Inferior parietal cortex (tissue), 1 donor: Measurements from ENCODE around the gene NR5A2.

Source experiments
- DNase-seq: peaks from one replicate; pipeline ENCODE4 v3.0.0-alpha.2; 2016; ENCODE audit errors: extremely low spot score

NR5A2 gene

DNA sequence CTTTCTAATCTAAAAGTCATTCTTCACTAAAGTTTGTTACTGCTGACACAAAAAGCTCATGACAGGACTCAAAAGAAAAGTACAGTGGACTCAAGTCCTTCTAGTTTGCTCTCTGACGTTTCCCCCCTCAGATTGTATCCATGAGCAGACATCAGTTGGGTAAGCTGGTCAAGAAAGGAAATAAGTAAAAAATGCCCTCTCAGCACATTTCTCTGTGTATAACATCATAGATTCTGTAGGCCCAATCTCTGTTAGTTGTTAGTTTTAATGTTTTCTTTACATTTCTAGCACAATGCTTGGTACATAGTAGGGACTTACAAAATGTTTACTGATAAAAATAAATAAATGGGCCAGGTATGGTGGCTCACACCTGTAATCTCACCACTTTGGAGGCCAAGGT, 96.8 kb downstream of the NR5A2 start:
- no peak for DNase-seq

- no peak for DNase-seq
Measured at GRCh38 chr1:200128081-200128480, 100.6 kb downstream of the NR5A2 start.

GRCh38 chr1:200128944-200129879, 101.7 kb downstream of the NR5A2 start:
- DNase-seq, result no peak

DNA sequence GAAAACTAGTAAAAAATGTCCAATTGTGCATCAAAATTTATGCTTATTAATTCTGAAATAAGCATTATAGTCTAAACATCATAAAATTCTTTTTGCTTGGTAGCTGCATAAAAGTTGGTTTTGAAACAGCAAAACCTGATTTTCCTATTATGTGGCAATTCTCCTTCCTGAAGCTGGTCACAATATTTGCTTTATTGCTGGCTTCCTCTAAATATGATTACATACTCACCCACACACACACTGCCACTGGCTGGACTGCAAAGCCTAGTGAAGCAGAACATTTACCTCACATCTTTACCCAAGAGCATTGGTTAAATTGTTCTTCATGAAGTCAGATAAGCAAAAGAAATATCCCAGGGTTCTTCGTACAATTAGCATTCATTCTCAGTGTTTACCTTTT, 103.0 kb downstream of the NR5A2 start:
- DNase-seq, result no peak

GRCh38 chr1:200131551-200132125, 104.1 kb downstream of the NR5A2 start:
- DNase-seq, result no peak

DNA sequence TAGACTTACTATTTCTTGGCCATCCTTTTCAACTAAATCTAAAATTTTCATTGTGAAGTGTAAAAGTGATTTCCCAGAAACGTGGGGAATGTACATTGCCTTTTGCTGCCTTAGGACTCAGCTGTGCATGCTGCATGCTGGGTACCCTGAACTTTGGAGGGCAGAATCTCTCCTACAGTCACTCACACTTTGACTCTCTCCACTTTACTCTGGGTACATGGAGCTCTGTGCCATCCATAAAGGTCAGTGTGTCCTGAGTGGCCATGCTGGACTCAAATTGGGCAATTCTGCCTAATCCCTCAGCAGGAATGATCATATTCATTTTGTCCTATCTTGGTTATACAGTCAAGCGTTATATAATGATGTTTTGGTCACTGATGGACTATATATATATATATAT, 105.6 kb downstream of the NR5A2 start:
- no peak for DNase-seq

GRCh38 chr1:200134116-200134515, 106.6 kb downstream of the NR5A2 start:
- DNase-seq, result no peak

GRCh38 chr1:200136384-200136783, 108.9 kb downstream of the NR5A2 start:
- no peak for DNase-seq

DNA sequence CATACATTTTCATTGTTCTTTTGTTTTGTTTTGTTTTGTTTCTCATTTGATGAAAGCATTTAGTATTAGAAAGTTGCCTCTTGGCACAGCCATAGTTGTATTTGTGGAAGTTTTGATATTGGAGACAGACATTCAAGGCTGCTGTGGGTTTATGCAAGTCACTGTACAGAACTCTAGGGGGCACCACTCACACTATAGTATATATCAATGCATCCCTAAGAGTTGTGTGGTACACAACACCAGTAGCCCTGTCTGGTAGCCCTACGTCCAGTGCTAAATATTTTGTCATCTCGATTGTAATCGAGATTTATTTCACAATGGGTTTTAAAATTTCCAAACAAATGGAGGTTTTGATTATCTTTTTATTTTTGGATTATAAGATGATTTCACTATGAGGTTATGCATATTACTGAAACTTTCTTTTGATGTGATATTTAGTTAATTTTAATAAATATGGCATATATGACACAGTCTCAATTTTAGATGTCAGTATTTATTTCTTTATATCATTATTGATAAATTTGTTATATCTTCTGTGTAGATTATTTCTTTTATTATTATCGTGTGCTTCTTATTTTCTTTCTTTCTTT, 112.2 kb downstream of the NR5A2 start:
- DNase-seq, result peak; percentile 27

- no peak for DNase-seq
Measured at GRCh38 chr1:200143347-200143746, 115.8 kb downstream of the NR5A2 start.

GRCh38 chr1:200146100-200146499, 118.6 kb downstream of the NR5A2 start:
- no peak for DNase-seq

DNA sequence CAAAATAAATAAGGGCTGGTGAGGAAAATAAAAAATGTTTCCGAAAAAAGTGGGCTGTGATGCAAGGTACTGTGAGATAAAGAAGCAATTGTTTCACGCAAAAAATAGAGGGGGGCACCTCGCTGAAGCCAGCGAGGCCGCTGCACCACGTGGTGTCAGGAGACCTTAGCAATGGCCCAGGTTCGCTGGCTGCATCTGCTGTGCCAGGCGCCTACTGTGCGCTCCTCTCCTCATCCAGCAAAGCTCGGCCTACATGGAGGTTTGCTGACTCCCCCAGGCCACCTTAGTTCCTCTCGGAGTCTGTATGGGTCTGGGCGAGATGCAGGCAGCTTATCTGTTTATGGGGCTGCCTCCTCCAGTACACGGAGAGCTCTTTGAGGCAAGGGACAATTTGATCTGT, 119.6 kb downstream of the NR5A2 start:
- no peak for DNase-seq

- no peak for DNase-seq
Measured at GRCh38 chr1:200147742-200148141, 120.2 kb downstream of the NR5A2 start.

DNA sequence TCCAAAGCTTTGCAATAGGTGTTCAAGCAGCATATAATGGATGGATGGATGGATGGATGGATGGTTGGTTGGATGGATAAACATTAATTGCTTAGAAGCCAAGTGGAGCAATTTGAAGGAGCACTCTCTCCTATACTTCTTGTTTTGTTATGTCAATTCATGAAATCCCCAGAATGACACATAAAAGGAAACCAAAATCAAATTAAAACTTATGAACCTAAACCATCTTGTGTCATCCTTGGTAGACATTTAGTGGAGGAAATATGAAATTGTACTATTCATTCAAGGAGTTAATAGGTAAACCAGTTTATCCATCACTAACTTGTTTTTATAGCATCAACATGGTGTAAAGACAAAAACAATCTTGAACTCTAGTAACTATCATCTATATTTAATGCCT, 122.5 kb downstream of the NR5A2 start:
- no peak for DNase-seq

- DNase-seq, result no peak
Measured at GRCh38 chr1:200150721-200151120, 123.2 kb downstream of the NR5A2 start.

DNA sequence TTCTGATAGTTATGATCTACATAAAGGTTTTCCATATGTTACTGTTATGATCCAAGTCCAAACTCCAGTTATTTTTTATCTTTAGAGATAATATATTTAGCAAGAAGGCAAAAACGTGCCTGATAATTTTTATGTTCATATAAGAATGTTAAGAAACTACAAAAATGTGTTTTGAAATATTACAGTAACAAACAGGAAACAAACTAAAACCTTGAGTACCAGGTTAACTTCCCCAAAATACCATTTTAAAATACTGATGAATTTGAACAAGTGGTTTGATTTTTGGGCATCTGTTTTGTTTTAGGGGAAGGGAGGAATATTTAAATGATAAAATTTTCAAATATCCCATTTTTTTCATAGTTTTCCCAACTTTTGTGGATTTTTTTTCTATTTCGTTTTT, 124.8 kb downstream of the NR5A2 start:
- DNase-seq, result no peak

GRCh38 chr1:200153277-200154055, 126.0 kb downstream of the NR5A2 start:
- no peak for DNase-seq

- DNase-seq, result peak; percentile 25
Measured at GRCh38 chr1:200154069-200154767, 126.7 kb downstream of the NR5A2 start.

GRCh38 chr1:200157715-200158114, 130.2 kb downstream of the NR5A2 start:
- DNase-seq, result no peak

DNA sequence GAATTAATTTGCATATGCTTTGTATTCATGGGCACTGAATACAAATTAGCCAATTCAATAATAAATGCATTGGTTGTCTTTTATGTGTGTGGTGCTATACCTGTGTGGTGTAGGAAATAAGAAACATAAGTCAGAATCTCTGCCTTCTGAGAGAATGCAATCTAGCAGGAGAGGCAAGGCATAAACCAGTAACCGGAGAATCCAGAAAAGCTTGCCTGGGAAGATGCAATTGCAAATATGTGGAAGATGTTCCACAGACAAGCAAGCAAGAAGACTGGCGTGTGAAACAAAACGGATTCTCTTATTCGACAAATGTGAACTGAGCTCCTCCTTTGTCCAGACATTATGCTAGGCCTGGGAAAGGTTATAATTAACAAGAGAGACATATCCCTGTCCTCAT, 134.3 kb downstream of the NR5A2 start:
- DNase-seq, result no peak

GRCh38 chr1:200162258-200162657, 134.7 kb downstream of the NR5A2 start:
- no peak for DNase-seq

DNA sequence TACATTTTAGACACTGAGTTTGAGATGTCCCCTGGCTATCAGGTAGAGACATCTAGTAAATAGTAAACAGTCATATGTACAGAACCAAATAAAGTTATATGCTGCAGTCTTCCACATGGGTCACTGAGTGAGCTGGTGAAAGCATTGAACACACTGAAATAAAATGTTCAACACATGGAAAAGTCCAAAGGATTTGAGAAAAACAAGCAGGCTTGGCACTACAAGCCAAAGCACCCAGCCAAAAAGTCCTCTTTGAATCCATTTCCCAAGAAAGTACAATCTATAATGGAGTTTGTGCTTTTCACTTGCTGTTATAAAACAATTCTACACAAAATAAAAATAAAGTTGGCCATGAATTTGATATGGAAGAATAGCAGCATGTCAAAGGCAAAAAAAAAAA, 135.4 kb downstream of the NR5A2 start:
- DNase-seq, result no peak
